ENCODE results near the gene LAMA5.

- TF ChIP-seq POLR2A (IDR thresholded peaks at IDR 0.05): no peak
- TF ChIP-seq CTCF (IDR thresholded peaks at IDR 0.05): no peak
Observed at GRCh38 chr20:62331347-62331746, 35.8 kb downstream of the LAMA5 start.

All from lower leg skin (tissue), 3 donors.